Measurements from ENCODE around the gene DLX4.

The DLX4 gene

DNA sequence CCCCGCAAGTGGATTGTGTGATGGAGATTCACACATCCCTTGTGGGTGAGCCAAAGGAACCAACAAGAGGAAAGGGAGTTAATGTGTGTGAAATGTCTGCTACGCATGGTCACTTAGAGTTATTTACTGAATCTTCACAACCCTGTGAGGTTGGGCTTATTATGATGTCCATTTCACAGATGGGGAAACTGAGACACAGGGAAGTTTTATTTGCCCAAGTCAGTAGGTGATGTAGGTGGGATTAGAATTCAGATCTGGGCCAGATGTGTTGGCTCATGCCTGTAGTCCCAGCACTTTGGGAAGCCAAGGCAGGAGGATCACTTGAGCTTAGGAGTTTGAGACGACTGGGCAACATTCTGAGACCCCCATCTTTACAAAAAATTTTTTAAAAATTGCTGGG, 11.6 kb upstream of the DLX4 start:
- DNase-seq (ENCODE audit: extremely low read depth, low read depth): no peak
- TF ChIP-seq, protein P1, sequence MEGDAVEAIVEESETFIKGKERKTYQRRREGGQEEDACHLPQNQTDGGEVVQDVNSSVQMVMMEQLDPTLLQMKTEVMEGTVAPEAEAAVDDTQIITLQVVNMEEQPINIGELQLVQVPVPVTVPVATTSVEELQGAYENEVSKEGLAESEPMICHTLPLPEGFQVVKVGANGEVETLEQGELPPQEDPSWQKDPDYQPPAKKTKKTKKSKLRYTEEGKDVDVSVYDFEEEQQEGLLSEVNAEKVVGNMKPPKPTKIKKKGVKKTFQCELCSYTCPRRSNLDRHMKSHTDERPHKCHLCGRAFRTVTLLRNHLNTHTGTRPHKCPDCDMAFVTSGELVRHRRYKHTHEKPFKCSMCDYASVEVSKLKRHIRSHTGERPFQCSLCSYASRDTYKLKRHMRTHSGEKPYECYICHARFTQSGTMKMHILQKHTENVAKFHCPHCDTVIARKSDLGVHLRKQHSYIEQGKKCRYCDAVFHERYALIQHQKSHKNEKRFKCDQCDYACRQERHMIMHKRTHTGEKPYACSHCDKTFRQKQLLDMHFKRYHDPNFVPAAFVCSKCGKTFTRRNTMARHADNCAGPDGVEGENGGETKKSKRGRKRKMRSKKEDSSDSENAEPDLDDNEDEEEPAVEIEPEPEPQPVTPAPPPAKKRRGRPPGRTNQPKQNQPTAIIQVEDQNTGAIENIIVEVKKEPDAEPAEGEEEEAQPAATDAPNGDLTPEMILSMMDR (IDR thresholded peaks at IDR 0.05; ENCODE audit: low read depth, low read length): no peak

GRCh38 chr17:49958723-49959122, 10.3 kb upstream of the DLX4 start:
- TF ChIP-seq, protein P1 (IDR thresholded peaks at IDR 0.05; ENCODE audit: low read depth, low read length): no peak
- no peak for DNase-seq (ENCODE audit: extremely low read depth, low read depth)

DNA sequence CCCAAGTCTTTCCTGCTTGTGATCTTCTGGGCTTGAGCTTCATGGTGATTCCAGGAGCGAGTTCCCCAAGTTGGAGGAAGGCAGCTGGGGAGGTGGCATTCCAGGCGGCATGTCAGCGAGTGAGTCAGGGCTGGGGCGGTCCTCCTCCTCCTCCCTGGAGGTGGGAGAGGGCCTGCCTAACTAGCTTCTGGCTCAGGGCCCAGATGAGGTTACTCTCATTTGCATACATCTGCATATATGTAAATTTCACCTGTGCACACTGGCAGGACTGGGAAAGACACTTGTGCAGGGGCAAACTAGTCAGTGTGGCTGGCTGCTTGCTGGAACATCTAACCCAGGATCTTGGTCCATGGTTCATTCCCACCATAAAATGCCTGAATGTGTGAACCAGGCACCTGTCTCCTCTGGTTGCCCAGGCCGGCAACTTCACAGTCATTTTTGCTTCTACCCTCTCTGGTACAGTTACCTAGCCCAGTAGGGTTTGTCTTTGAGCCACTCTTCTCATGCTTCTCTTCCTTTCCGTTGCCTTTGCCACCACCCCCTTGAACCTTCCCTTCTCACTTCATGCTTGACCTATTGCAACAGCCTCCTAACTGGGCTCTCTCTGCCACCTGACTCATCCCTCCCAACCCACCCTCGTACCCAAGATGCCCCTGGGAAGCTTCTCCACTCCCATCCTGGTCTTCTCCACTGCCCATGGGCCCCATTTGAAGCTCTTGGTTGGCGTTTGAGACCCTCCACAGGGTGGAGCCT, 9.6 kb upstream of the DLX4 start:
- DNase-seq (ENCODE audit: extremely low read depth, low read depth): no peak
- TF ChIP-seq, protein P1 (IDR thresholded peaks at IDR 0.05; ENCODE audit: low read depth, low read length): no peak

DNA sequence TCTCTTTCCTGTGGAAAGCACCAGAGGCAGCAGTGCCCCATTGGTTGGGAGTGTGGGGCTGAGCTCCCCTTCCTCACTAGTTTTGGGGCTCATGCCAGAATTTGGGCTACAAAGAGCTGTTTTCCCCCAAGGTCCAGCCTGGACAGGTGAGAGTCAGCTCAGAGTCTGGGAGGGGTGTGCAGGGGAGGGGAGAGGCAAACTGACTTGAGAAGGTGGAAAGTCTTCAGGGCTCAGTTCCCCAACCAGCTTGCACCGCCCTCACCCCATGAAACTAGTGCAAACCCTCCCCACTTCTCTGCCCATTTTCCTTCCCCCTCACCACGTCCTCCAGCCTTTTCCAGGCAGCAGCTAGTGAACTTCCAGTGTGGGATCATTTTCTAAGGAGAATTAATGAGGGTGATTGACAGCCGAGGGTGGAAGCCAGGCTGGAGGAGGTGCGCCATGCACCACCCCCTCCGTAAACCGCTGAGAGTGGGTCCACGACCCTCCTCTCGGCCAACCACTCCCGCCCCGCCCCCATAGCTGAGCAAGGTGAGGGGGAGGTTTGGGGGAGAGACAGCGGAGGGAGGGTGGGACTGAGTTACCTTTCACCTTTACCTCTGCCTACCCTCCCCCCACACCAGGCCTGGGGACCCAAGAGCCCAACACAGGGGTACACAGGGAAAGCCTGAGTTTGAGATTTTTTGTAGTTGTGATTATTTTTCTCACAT, 6.2 kb upstream of the DLX4 start:
- DNase-seq (ENCODE audit: extremely low read depth, low read depth): no peak
- TF ChIP-seq, protein P1 (IDR thresholded peaks at IDR 0.05; ENCODE audit: low read depth, low read length): no peak

- DNase-seq (ENCODE audit: extremely low read depth, low read depth): no peak
- TF ChIP-seq, protein P1 (IDR thresholded peaks at IDR 0.05; ENCODE audit: low read depth, low read length): no peak
These were observed 5.7 kb upstream of the DLX4 start for GRCh38 chr17:49963309-49963625.

DNA sequence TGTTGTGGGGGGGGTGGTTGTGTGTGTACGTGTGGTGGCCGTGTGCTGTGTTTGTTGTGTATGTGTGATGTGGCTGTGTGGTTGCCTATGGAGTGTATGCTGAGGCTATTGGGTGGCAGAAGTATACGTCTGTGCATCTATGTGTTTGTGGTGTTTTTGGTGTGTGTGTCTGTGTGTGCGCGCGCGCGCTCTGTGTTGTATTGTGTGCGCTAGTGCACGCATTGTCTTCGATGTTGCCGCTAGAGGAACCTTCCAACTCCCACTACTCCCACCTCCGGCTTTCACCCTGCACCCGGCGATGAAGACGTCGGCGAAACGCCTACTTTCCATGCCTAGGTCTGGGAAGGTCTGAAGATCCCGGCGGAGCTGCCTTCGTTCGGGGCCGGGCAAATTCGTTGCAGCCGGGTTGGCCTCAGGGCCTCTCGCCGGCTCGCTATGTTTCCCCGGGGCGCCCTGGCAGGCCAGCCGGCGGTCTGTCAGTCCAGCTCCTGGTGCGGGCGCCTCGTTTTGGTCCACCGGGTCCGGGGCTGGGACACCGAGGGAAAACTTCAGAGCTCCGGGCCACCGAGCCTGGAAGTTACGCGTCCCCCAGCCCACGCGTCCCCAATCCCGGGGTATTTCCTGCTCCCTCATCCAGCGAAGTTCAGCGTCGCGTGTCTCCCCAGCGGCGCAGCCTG, 5.2 kb upstream of the DLX4 start:
- TF ChIP-seq, protein P1 (IDR thresholded peaks at IDR 0.05; ENCODE audit: low read depth, low read length): no peak
- DNase-seq (ENCODE audit: extremely low read depth, low read depth): no peak

DNA sequence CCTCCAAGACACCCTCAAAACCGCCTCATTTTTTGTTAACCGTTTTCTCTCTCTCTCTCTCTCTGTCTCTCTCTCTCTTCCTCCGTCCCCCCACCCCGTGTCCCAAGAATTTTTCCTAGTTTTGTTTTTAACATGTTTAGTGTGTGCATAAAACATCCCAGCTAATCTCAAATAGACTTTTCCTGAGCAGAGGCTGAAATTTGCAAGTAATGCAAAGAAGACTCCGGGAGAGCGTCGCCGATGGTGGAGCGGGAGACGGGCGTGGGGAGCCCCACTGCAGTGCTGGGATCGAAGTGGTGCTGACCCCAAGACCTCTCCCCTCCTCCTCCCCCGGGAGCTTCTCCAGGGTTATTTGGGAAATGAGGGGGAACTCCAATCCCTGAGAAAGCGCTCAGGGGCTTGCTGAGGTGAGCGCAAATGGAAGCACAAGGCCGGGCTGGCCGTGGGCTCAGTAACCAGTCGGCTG, 4.7 kb upstream of the DLX4 start:
- TF ChIP-seq, protein P1 (IDR thresholded peaks at IDR 0.05; ENCODE audit: low read depth, low read length): no peak
- DNase-seq (ENCODE audit: extremely low read depth, low read depth): no peak

Measured in AG09319 (cell line).